ENCODE results near the gene CEP97. TPM values are rescaled to one million over a fixed set of nuclear protein-coding genes. Genes with fewer than 3 reads are reported as not detected.

The CEP97 gene
- total and polyA plus RNA-seq, 2 donors (not counting 1 experiment from before 2014, with no cell fraction given): 2.1 to 15.4 TPM

GRCh38 chr3:101719604-101720185 is 4.7 kb upstream of the CEP97 start:
- no peak overlapping the region for H2AFZ ChIP-seq (ENCODE audit: insufficient read depth, low read depth, low read length, poor library complexity, severe bottlenecking)
- no peak overlapping the region for H3K4me3 ChIP-seq (ENCODE audit: control extremely low read depth in 1 of 5, extremely low read depth in 1 of 5, insufficient read depth in 1 of 5, low read depth in 2 of 5, low read length in 4 of 5)
- H3K4me1 ChIP-seq (ENCODE audit: control insufficient read depth in 2 of 2, insufficient read depth in 2 of 2, low read length in 2 of 2): peaks cover 25 to 28% of the 10 kb centered on the region in 2 donors
- no CpG with 5 or more reads among the region's 3 CpGs for WGBS (ENCODE audit: insufficient coverage)
- TF ChIP-seq CTCF (IDR thresholded peaks at IDR 0.05) (no peak), EZH2 (IDR thresholded peaks at IDR 0.05; ENCODE audit: borderline replicate concordance, insufficient read depth, low read depth, low read length, poor library complexity, severe bottlenecking) (no peak)
- H3K27me3 ChIP-seq (replicated peaks in 1 of 4; ENCODE audit: control extremely low read depth in 1 of 4, control insufficient read depth in 3 of 4, insufficient read depth in 4 of 4, low read length in 3 of 4): no peaks in the 10 kb centered on the region
- no peak overlapping the region for H3K4me2 ChIP-seq (replicated peaks; ENCODE audit: low read depth, low read length, poor library complexity, severe bottlenecking)
- Mint-ChIP-seq H3K4me3 (no peak overlapping the region), H3K27ac (no peak overlapping the region), H3K4me1 (peaks cover 29% of the 10 kb centered on the region), H3K27me3 (no peaks in the 10 kb centered on the region), H3K9me3 (ENCODE audit: insufficient read depth) (no peaks in the 10 kb centered on the region)
- no peak for DNase-seq
- ATAC-seq (ENCODE audit: low read depth): no peak
- H3K9me3 ChIP-seq (ENCODE audit: control extremely low read depth in 1 of 3, control insufficient read depth in 2 of 3, insufficient read depth in 1 of 3, low read length in 2 of 3): no peaks in the 10 kb centered on the region
- ChIA-PET POLR2A (no interaction called here), CTCF (interaction anchor here (1.0 kb wide), 1 partner anchor 83 kb away, joined by 3 read pairs; no protein-coding TSS in a partner anchor)
- H3K79me2 ChIP-seq (ENCODE audit: control insufficient read depth, insufficient read depth, low read length): peaks cover under 1% of the 10 kb centered on the region
- no peak overlapping the region for H3K9ac ChIP-seq (ENCODE audit: low read length)
- H3K27ac ChIP-seq (ENCODE audit: low read length in 2 of 2): no peak overlapping the region
- no peaks in the 10 kb centered on the region for H3K36me3 ChIP-seq (replicated peaks in 1 of 2; ENCODE audit: control extremely low read depth in 1 of 2, control insufficient read depth in 1 of 2, extremely low read depth in 1 of 2, insufficient read depth in 2 of 2, low read length in 1 of 2)
- H4K20me1 ChIP-seq (ENCODE audit: control insufficient read depth, insufficient read depth, low read length, poor library complexity, severe bottlenecking): no peaks in the 10 kb centered on the region
- intact Hi-C loops (cut with micrococcal nuclease): no loop called here

Data from B cell (primary cell).